ENCODE measurements around the gene NEDD4. TPM values are rescaled to one million over a fixed set of nuclear protein-coding genes. Genes with fewer than 3 reads are reported as not detected.

Gene NEDD4
- polyA plus RNA-seq, 1 donor from 2014 or later, result 1.6 TPM

GRCh38 chr15:56036546-56037067 lies 43.2 kb upstream of the NEDD4 start:
- Histone ChIP-seq H4K20me1 (ENCODE audit: insufficient read depth) (no peaks in the 10 kb centered on the region), H3K27me3 (ENCODE audit: insufficient read depth, low read depth, low read length) (no peaks in the 10 kb centered on the region), H3K9me2 (ENCODE audit: insufficient read depth, low read length) (no peaks in the 10 kb centered on the region), H3K79me2 (replicated peaks; ENCODE audit: insufficient read depth, low read length) (no peaks in the 10 kb centered on the region), H3K9ac (ENCODE audit: low read length) (no peak overlapping the region), H3K9me3 (ENCODE audit: low read length) (no peaks in the 10 kb centered on the region), H3K4me2 (ENCODE audit: low read length) (no peak overlapping the region), H3K36me3 (ENCODE audit: insufficient read depth, low read length) (no peaks in the 10 kb centered on the region), H3F3A (ENCODE audit: insufficient read depth, low read length, poor library complexity, severe bottlenecking) (no peaks in the 10 kb centered on the region), H2AFZ (ENCODE audit: low read depth, low read length) (no peak overlapping the region), H3K27ac (ENCODE audit: low read length) (no peak overlapping the region), H3K4me3 (ENCODE audit: low read length) (no peak overlapping the region)
- TF ChIP-seq MXI1 (conservative IDR thresholded peaks at IDR 0.05; ENCODE audit: poor library complexity, severe bottlenecking), result no peak
- TF ChIP-seq RAD21 (conservative IDR thresholded peaks at IDR 0.05), result no peak
- TF ChIP-seq EZH2 (IDR thresholded peaks at IDR 0.05; ENCODE audit: borderline replicate concordance, insufficient read depth, low read length, poor library complexity, severe bottlenecking), result no peak
- TF ChIP-seq, protein P1, sequence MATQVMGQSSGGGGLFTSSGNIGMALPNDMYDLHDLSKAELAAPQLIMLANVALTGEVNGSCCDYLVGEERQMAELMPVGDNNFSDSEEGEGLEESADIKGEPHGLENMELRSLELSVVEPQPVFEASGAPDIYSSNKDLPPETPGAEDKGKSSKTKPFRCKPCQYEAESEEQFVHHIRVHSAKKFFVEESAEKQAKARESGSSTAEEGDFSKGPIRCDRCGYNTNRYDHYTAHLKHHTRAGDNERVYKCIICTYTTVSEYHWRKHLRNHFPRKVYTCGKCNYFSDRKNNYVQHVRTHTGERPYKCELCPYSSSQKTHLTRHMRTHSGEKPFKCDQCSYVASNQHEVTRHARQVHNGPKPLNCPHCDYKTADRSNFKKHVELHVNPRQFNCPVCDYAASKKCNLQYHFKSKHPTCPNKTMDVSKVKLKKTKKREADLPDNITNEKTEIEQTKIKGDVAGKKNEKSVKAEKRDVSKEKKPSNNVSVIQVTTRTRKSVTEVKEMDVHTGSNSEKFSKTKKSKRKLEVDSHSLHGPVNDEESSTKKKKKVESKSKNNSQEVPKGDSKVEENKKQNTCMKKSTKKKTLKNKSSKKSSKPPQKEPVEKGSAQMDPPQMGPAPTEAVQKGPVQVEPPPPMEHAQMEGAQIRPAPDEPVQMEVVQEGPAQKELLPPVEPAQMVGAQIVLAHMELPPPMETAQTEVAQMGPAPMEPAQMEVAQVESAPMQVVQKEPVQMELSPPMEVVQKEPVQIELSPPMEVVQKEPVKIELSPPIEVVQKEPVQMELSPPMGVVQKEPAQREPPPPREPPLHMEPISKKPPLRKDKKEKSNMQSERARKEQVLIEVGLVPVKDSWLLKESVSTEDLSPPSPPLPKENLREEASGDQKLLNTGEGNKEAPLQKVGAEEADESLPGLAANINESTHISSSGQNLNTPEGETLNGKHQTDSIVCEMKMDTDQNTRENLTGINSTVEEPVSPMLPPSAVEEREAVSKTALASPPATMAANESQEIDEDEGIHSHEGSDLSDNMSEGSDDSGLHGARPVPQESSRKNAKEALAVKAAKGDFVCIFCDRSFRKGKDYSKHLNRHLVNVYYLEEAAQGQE (IDR thresholded peaks at IDR 0.05; ENCODE audit: borderline replicate concordance), result no peak
- TF ChIP-seq POLR2AphosphoS5 (IDR thresholded peaks at IDR 0.05), result no peak
- TF ChIP-seq, protein P2, sequence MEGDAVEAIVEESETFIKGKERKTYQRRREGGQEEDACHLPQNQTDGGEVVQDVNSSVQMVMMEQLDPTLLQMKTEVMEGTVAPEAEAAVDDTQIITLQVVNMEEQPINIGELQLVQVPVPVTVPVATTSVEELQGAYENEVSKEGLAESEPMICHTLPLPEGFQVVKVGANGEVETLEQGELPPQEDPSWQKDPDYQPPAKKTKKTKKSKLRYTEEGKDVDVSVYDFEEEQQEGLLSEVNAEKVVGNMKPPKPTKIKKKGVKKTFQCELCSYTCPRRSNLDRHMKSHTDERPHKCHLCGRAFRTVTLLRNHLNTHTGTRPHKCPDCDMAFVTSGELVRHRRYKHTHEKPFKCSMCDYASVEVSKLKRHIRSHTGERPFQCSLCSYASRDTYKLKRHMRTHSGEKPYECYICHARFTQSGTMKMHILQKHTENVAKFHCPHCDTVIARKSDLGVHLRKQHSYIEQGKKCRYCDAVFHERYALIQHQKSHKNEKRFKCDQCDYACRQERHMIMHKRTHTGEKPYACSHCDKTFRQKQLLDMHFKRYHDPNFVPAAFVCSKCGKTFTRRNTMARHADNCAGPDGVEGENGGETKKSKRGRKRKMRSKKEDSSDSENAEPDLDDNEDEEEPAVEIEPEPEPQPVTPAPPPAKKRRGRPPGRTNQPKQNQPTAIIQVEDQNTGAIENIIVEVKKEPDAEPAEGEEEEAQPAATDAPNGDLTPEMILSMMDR (IDR thresholded peaks at IDR 0.05; ENCODE audit: poor library complexity, severe bottlenecking), result no peak
- TF ChIP-seq EP300 (conservative IDR thresholded peaks at IDR 0.05; ENCODE audit: poor library complexity, severe bottlenecking), result no peak
- TF ChIP-seq SMC3 (conservative IDR thresholded peaks at IDR 0.05; ENCODE audit: poor library complexity), result no peak
- no peak for TF ChIP-seq TAF1 (IDR thresholded peaks at IDR 0.05; ENCODE audit: low read depth)

GRCh38 chr15:56035166-56035565 lies 41.8 kb upstream of the NEDD4 start:
- Histone ChIP-seq H3K4me3 (ENCODE audit: low read length) (no peak overlapping the region), H3K4me2 (ENCODE audit: low read length) (no peak overlapping the region)

More at GRCh38 chr15:56035166-56035565, 41.8 kb upstream of the NEDD4 start:
- H2AFZ ChIP-seq (ENCODE audit: low read depth, low read length), result no peak overlapping the region
- H3K36me3 ChIP-seq (ENCODE audit: insufficient read depth, low read length), result no peaks in the 10 kb centered on the region
- TF ChIP-seq TAF1 (IDR thresholded peaks at IDR 0.05; ENCODE audit: low read depth), result no peak
- TF ChIP-seq MXI1 (conservative IDR thresholded peaks at IDR 0.05; ENCODE audit: poor library complexity, severe bottlenecking), result no peak
- TF ChIP-seq, protein P1 (IDR thresholded peaks at IDR 0.05; ENCODE audit: borderline replicate concordance), result no peak
- TF ChIP-seq EZH2 (IDR thresholded peaks at IDR 0.05; ENCODE audit: borderline replicate concordance, insufficient read depth, low read length, poor library complexity, severe bottlenecking), result no peak
- no peak for TF ChIP-seq EP300 (conservative IDR thresholded peaks at IDR 0.05; ENCODE audit: poor library complexity, severe bottlenecking)
- TF ChIP-seq, protein P2 (IDR thresholded peaks at IDR 0.05; ENCODE audit: poor library complexity, severe bottlenecking), result no peak
- no peak overlapping the region for H3K9ac ChIP-seq (ENCODE audit: low read length)
- no peaks in the 10 kb centered on the region for H3K79me2 ChIP-seq (replicated peaks; ENCODE audit: insufficient read depth, low read length)
- H3F3A ChIP-seq (ENCODE audit: insufficient read depth, low read length, poor library complexity, severe bottlenecking), result no peaks in the 10 kb centered on the region
- H3K27ac ChIP-seq (ENCODE audit: low read length), result no peak overlapping the region
- no peaks in the 10 kb centered on the region for H3K9me2 ChIP-seq (ENCODE audit: insufficient read depth, low read length)
- no peaks in the 10 kb centered on the region for H4K20me1 ChIP-seq (ENCODE audit: insufficient read depth)
- no peaks in the 10 kb centered on the region for H3K27me3 ChIP-seq (ENCODE audit: insufficient read depth, low read depth, low read length)
- no peaks in the 10 kb centered on the region for H3K9me3 ChIP-seq (ENCODE audit: low read length)

Measured in neural cell (in vitro differentiated cells).